ELR (cell line): ENCODE results near the gene STOX2.

Experiments used
- DNase-seq: peaks from one replicate; pipeline ENCODE4 v3.0.0-alpha.2; 2015; ENCODE audit warnings: low read depth

Gene STOX2

DNA sequence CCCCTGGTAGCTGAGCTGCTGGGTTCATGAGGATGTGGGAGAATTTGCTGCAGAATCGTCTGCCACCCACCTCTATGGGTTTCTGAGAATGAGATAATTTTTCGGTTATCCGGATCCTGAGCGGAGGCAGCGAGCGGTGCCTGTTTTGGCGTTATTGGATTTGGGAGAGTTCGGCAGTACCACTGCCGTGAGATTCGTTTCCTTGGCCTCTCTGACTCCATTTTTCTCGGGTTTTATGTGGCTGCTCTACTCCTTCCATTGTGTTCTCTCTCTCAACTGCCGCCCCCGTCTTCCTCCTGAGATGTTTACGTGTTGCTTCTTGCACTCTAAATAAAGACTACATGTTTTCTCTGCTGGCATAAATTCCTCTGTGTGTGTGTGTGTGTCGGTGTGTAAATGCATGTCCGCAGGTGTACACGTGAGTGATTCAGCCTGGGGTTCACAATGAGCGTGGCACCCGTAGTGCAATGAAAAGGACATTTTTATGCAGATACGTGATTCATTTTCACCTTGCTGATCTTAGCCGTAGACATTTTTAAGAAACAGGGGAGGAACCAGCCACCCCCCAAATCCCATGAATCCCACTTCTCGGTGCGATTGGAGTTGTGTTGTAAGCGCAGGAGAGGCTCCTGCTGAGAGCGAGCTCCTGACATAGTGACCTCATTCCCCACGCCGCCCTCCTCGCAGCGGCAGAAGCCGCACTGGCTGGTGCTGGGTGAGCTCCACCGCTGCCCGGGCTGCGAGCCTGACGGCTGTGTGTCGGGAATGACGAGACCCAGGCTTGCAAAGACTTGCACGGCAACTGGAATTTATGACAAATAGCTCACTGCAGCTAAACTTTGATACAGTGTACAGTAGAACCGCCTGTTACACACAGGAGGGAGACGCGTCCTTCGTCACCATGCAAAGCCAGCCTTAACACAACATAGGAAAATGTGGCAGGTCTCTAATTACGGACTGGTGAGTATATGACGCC lies 82.2 kb downstream of the STOX2 start:
- DNase-seq: peak; percentile 59

DNA sequence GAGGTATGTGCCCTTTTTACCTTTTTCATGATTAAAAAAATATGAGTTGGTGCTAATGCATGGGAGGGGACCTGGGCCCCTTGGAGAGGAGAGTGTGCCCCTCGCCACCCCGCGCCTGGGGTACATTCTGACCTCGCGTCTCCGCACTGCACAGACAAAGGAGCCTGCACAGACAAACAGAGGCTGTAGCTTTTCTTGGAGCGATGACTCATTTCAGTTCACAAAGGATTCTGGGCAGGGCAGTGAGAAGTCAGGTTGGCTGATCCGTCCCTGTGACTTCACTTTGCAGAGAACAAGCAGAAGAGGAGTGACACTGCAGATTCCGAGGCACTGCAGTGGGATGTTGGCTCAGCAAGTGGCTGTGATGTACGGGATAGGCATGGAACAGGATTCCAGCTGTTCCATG lies 82.9 kb downstream of the STOX2 start:
- peak; percentile 70 for DNase-seq

DNA sequence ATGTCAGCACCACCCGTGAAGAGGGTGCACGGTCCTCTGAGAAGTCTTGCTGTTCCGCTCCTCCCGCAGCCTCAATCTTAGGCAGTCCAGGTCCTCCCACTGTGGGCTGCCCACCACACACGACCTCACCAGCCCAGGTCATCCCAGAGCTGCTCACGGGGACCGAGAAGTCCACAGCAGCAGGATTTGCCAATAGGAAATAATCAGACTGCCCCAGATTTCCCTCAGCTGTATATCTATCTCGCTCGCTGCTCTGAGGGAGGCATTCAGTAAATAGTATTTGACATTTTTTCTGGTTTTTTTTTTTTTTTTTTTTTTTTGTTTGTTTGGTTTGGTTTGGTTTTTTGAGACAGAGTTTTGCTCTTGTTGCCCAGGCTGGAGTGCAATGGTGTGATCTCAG lies 83.8 kb downstream of the STOX2 start:
- no peak for DNase-seq

DNA sequence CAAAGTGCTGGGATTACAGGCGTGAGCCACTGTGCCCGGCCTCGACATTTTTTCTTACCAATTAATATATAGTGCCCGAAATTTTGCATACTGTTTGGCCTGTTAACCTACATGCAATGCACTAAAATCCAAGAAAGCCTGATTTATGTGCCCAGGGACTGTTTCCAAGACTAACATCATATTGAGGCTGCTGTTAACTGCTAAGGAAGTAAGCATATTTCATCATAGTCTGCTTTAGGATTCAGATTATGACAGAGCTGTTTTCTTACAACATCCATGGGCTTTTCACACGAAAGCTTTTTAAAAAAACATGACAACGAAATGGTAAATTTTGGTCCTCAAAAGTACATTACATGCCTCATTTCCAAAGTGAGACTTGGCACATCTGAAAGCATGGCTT lies 84.4 kb downstream of the STOX2 start:
- DNase-seq: no peak

DNA sequence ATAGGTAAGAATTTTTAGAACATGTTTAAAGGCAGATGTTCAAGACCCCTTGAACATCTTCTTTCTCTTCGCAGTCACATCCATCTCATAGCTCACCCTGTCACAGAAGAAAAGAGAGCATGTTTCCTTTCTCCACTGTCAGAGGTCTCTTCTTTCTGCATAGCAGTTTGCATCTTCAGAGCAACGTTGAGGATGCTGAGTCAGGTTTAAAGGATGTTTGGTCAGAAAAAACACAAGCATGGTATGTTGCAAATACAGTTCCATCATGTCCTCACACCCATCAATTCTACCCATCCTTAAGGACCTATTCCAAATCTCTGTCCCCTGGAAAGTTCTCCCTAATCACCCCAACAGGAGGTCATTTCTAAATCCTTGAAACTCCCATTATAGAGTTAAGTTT lies 84.8 kb downstream of the STOX2 start:
- DNase-seq: no peak

DNA sequence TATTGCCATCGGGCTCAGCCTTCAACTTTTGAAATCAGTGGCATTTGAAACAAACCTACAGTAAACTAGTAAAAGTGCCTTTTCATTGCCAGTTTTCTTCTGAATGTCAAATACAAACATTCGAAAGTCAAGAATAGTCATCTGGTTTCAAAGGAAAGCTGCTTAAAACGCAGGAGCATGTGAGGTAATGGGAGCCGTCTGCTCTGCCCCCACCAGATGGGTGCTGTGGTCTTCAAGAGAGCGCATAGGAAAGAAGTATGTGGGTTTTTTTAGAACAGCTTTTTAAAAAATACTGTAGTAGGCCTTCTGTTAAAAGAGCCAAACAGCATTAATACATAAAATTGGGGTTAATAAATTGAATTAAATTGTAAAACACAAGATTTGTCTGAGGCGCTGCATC lies 88.6 kb downstream of the STOX2 start:
- DNase-seq: no peak

DNA sequence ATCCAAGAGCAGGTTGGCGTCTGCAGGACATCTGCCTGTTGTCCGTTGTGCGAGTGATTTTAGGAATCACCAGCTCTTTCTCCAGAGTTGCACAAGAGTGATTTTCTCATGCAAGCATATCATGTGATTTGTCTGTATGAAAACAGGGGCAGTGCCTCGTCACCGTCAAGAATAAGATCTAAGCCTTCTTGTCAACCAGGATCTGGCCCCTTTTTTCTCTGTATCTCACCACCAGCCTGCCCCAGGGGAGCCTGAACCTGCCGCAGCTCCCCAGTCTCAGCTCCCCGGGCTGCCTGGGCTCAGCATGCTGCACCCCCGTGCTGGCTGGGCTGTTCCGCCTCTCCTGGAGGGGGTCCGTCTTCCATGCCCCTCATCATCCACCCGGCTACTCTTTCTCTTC lies 90.5 kb downstream of the STOX2 start:
- DNase-seq: no peak

DNA sequence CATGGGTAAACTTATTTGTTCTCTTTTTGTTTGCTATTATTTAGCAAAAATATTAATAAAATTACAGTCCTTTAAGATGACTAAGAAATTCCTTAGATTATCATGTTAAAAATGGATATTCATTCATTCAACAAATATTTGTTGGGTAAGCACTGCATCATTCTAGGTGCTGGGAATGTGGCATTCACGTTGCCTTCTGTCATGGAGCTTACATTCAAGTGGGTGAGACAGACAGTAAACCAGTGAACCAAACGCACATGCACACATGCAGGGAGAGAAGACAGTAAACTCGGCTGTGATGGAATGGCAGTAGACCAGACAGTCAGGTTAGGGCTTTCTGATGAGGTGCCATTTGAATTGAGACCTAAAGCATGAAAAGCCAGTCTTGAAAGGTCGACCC lies 91.8 kb downstream of the STOX2 start:
- peak; percentile 45 for DNase-seq

DNA sequence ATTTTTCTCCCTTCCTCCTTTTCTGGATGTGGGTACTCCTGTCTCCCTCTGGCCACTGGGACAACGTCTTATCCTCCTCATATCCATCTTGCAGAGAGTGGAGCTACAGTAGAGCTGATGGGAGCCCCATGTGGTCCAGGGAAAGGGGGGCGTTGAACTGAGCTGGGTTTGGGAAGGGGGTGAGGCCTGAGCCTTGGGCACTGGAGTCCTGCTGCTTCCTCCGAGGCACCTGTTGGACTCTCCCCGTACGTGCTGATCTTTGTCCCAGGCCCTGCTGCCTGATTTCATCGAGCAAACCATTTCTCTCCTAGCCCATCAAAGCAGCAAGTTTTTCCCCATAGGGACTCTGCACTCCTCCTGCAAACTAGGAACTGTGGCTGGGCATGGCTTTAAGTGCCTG lies 94.3 kb downstream of the STOX2 start:
- DNase-seq: no peak

DNA sequence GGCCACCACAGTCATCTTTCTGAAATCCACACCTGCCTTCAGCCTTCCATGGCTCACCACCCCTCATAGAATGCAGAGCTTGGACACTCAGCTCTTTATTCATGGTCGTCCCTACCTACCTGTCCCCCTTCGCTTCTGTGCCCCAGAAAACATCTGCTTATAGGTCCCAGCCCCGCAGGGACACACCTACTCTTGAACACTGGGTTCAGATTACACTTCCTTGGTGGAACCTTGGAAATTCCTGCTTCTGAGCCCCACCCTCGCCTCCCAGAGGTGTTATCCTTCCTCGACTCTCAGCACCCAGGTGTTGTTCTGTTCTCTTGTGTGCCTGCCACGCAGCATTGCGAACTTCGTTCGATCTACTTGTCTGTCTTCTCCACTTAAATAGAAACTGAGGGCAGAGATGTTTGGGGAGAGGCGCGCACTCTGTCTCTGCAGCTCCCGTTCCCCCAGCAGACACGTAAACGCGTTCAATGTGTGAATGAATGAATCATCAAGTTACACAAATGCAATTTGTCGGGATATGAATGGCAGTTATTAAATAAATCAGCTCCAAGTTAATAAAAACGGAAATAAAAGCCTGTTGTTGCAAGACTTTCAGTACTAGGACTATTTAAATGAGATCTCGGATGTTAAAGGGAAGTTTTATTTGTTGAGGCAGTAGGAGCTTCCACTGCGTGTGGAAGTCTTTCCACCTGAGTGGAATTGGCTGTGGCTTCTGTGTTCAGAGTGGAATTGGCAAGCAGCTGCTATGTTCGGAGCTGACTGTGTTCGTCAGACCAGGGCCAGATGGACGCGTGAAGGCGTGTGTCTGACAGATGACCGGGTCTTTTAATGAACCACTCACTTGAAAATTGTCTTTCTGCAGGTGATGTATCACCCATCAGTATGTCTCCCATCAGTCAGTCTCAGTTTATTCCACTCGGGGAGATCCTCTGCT lies 95.6 kb downstream of the STOX2 start:
- DNase-seq: no peak

DNA sequence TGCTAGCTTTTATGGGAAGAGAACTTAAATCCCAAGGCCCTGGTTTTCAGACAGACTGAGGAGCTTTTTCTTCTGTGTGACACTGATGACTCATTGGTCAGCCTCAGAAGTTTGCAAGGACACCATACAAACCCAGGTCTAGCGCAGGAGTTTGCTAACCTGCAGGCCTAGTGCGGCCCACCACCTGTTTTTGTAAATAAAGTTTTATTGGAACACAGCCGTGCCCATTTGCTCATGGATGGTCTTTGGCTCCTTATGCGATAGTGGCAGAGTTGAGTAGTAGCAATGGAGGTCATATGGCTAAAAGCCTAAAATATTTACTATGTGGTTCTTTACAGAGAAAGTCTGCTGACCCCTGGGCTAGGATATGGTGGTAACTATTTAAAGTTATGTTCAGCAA lies 98.3 kb downstream of the STOX2 start:
- no peak for DNase-seq

DNA sequence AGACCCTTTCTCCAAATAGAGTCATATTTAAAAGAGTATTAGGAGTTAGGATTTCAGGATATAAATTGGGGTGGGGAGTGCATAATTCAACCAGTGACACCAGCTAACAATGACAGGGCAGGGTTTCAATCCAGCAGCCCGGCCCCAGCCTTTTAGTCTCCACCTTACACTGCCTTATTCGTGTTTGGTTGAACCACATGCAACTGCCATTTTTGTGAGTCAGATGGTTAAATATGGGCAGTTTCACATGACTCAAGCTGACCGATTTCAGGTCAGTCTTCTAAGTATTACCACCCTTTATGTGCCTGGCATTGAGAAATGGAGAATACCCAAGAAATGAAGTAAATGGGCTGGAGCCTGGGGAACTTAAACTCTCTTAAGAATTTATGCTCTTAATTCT lies 102.8 kb downstream of the STOX2 start:
- peak; percentile 29 for DNase-seq

DNA sequence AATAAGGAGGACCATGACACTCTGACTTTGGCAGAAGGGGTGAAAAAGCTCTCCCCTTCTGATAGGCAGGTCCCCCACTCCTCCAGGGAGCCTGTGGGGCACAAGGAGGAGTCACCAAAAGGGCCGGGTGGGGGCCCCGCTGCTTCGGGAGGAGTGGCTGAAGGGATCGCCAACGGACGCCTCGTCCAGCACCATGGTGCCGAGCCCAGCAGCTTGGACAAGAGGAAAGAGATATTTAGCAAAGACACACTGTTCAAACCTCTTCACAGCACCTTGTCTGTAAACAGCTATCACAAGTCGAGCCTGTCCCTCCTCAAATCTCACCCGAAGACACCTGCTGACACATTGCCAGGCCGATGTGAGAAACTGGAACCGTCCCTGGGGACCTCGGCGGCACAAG lies 105.6 kb downstream of the STOX2 start:
- no peak for DNase-seq

DNA sequence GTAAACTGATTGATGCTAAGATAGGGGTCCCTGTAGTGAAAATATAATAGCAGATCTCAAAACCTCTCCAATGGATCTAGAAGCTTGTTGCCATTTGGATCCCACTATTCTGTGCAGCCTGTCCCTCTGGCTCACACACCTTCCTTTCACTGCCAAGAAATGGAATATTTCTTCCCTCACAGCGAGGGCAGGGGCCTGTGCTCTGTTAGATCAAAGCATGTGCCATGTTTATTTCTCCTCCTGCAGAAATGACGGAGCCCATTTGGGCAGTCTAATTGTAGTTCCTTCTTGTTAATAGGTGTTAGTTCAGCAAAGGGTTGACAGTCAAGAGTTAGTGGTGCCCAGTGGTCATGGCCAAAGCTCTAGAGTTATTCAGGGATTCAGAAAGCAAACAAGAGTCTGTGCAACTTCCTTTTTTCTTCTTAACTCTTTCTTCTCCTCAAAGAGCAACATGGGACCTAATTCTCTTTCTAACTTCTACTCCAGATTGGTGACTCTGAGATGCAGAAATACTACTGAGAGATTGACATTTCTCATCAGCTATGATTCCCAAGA lies 106.8 kb downstream of the STOX2 start:
- DNase-seq: no peak

DNA sequence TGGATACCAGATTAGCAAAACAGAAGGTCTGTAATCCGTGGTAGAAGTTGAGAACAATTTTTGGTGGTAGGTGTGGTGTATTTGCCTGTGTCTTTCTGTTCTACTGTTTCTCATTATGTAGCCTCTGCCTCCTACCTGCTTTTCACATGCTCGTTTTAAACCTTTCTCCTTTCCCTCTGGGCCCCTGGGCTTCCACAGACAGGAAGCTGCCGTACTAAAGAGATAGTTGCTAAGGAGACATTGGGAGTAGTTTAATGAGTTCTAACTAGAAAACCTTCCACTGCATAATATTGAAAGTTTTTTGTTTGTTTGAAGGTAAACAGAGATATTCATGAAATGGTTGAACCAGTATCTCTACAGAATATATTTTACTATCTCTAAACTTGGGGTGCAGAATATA lies 107.8 kb downstream of the STOX2 start:
- DNase-seq: no peak

DNA sequence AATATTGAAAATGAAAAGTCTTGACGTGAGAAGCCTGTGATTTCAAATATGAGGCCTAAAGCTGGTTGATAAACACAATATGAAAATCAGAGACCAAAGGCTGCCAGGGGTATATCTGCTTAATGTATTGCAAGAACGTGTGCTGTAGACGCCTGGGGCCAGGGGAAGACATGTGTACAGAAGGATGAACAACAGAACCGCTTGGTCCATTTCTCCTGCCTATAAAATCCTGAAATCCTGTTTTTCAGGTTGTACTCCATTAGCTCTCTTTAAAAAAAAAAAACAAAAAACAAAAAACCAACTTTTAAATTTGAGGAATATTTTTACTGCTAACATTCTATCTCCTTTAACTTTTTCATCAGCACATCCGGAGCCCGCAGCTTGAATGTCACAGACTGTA lies 109.2 kb downstream of the STOX2 start:
- no peak for DNase-seq

DNA sequence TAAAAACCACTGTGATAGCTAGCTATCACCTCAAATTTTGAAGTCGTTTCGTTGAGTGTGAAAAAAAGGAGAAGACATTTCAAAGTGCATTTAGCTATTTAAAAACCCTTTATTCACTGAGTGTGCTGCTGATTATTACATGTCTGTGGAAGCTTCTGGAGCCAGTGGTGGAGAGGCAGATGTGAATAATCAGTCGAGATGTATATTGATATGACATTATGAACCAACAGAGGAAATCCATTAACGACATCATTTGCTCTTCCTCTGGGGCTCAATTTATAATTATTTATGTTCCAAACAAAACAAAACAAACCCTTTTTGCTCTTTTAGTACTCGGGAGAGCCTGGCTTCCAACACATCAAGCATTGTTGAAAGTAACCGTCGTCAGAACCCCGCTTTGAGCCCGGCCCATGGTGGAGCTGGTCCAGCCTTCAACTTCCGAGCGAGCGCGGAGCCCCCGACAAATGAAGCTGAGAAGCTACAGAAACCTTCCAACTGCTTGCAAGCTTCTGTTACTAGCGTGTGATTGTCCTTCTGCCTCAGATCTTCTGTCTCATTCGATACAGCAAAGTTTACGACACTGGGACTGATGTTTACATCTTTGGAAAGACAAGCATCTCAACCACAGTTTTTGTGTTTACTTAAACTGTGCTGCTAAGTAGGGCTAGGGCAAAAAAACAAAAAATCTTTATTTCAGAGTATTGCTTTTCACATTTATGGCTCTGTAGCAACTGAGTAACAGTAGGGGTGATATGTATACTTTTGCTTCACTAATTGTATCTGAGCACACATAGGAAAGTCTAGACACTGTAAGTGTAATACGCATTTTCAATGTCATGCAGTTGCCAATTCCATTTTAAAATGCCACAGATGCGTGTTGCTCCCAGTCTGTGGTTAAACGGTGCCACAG lies 111.9 kb downstream of the STOX2 start:
- no peak for DNase-seq

DNA sequence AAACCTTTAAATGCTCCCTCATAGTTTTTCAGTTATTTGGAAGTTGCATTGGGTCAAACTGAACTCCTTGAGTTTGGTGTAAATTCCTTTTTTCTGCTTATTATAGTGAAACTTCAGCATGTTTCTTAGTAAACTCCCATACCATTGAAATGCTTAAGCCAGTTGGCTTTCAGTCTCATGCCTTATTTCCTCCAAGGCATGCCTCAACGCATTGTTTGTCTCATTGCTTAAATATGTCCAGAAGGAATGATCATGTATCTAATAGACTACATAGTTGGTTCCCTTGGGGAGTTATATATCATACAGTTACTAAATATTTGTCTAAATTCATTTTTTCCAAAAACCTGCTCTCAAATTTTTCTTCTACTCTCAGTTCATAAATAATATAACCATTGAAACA lies 114.0 kb downstream of the STOX2 start:
- no peak for DNase-seq

DNA sequence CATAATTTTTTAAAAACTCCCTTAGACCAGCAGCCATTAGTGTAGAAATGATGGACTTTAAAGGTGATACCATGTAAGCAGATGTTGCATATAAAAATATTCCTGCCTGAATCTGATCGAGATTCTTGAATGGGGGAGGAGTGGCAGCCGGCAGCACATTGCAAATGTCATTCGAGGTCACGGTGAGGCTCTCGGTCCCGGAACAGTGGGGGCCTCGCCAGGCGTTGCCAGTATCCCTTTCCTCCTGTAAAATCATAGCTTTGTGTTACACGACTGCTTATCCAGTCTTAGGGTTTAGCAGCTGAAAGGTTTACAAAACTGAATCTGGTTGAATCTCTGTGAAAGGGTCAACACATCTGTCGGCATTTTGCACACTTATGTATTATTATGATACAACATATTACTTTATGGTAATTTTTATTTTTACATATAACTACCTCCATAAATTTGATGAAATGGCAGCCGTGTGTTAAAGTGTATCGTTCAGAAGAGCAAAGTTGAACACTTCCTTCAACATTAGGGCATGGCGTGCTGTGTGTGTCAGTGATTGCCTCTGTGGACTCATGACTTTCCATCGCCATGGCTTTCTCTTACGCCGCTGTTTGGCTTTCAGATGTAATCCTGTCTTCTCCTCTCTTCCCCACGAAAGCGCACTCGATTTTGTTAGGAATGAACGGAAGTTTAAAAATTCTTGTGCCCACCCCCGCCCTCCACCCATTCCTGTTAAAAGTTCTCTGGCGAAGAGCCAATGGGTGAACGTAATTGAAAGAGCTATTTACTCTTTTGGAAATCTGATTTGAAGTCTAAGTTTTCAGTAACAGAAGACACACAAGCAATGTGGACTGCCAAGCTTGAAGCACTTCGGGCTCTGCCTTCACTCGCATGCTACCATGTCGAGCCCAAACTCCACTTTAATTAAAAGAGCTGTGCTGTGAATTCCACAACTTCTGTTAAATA lies 114.8 kb downstream of the STOX2 start:
- no peak for DNase-seq

DNA sequence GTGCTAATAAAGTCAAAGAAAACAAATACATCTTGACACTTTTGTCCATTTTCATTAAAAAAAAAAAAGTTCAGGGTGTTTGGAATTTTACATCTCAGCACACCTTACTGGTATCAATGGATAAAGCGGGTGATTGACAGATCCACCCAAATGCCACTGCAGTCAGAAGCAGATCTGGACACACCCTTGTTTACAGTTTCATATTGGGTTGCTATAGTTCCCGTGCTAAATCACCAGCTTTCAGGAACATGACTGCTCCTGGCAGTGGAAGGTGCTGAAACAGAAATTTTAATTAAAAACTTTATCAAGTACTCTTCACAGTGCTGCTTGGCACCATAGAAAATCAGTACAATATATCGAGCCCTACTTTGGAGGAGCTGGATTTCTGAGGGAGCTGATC lies 116.3 kb downstream of the STOX2 start:
- DNase-seq: no peak
